ENCODE results near the gene FTSJ3. TPM values are rescaled to one million over a fixed set of nuclear protein-coding genes. Genes with fewer than 3 reads are reported as not detected.

FTSJ3 gene
- total and polyA plus RNA-seq, 2 experiments from 2014 or later: 47.2 to 52.2 TPM

GRCh38 chr17:63833741-63834373 lies 6.4 kb upstream of the FTSJ3 start:
- H3K27me3 ChIP-seq: no peaks in the 10 kb centered on the region
- H3K36me3 ChIP-seq: peaks cover 38% of the 10 kb centered on the region
- no peaks in the 10 kb centered on the region for H3K9me3 ChIP-seq (ENCODE audit: low read depth)
- no peak for DNase-seq (ENCODE audit: low read depth in 1 of 2, low spot score in 1 of 2)
- no peak overlapping the region for H3K4me3 ChIP-seq
- H3K4me1 ChIP-seq (ENCODE audit: low read depth): peaks cover 4% of the 10 kb centered on the region
- TF ChIP-seq CTCF (IDR thresholded peaks at IDR 0.05; ENCODE audit: low read depth, low read length): no peak
- no peak overlapping the region for H3K27ac ChIP-seq

- DNase-seq (ENCODE audit: low read depth in 1 of 2, low spot score in 1 of 2): no peak
- no peak overlapping the region for H3K4me3 ChIP-seq
- H3K27me3 ChIP-seq: no peaks in the 10 kb centered on the region
- peaks cover 3% of the 10 kb centered on the region for H3K4me1 ChIP-seq (ENCODE audit: low read depth)
- no peak overlapping the region for H3K27ac ChIP-seq
- H3K36me3 ChIP-seq: peaks cover 38% of the 10 kb centered on the region
- H3K9me3 ChIP-seq (ENCODE audit: low read depth): no peaks in the 10 kb centered on the region
- no peak for TF ChIP-seq CTCF (IDR thresholded peaks at IDR 0.05; ENCODE audit: low read depth, low read length)
Measured at GRCh38 chr17:63833026-63833740, 5.7 kb upstream of the FTSJ3 start.

- Histone ChIP-seq H3K4me3 (no peak overlapping the region), H3K27ac (no peak overlapping the region), H3K9me3 (ENCODE audit: low read depth) (no peaks in the 10 kb centered on the region), H3K36me3 (peaks cover 38% of the 10 kb centered on the region), H3K27me3 (no peaks in the 10 kb centered on the region), H3K4me1 (ENCODE audit: low read depth) (peaks cover 5% of the 10 kb centered on the region)
- no peak for TF ChIP-seq CTCF (IDR thresholded peaks at IDR 0.05; ENCODE audit: low read depth, low read length)
- DNase-seq (ENCODE audit: low read depth in 1 of 2, low spot score in 1 of 2): no peak
Measured at GRCh38 chr17:63832455-63832854, 5.0 kb upstream of the FTSJ3 start.

GRCh38 chr17:63832014-63832413 lies 4.6 kb upstream of the FTSJ3 start:
- peaks cover 38% of the 10 kb centered on the region for H3K36me3 ChIP-seq
- TF ChIP-seq CTCF (IDR thresholded peaks at IDR 0.05; ENCODE audit: low read depth, low read length): no peak
- no peak overlapping the region for H3K4me3 ChIP-seq
- no peaks in the 10 kb centered on the region for H3K27me3 ChIP-seq
- peaks cover 5% of the 10 kb centered on the region for H3K4me1 ChIP-seq (ENCODE audit: low read depth)
- no peaks in the 10 kb centered on the region for H3K9me3 ChIP-seq (ENCODE audit: low read depth)
- H3K27ac ChIP-seq: peak overlapping the region; percentile 14
- no peak for DNase-seq (ENCODE audit: low read depth in 1 of 2, low spot score in 1 of 2)

GRCh38 chr17:63831505-63831904 lies 4.0 kb upstream of the FTSJ3 start:
- no peak for DNase-seq (ENCODE audit: low read depth in 1 of 2, low spot score in 1 of 2)
- no peaks in the 10 kb centered on the region for H3K9me3 ChIP-seq (ENCODE audit: low read depth)
- H3K36me3 ChIP-seq: peaks cover 38% of the 10 kb centered on the region
- peak overlapping the region; percentile 14 for H3K27ac ChIP-seq
- H3K27me3 ChIP-seq: no peaks in the 10 kb centered on the region
- no peak for TF ChIP-seq CTCF (IDR thresholded peaks at IDR 0.05; ENCODE audit: low read depth, low read length)
- peaks cover 5% of the 10 kb centered on the region for H3K4me1 ChIP-seq (ENCODE audit: low read depth)
- H3K4me3 ChIP-seq: no peak overlapping the region

All from cardiac muscle cell (in vitro differentiated cells and primary cell).